Measurements from ENCODE around the gene TSHZ2. TPM values are rescaled to one million over a fixed set of nuclear protein-coding genes. Genes with fewer than 3 reads are reported as not detected.

The TSHZ2 gene
- total RNA-seq, 1 experiment from 2014 or later: 0.07 TPM

DNA sequence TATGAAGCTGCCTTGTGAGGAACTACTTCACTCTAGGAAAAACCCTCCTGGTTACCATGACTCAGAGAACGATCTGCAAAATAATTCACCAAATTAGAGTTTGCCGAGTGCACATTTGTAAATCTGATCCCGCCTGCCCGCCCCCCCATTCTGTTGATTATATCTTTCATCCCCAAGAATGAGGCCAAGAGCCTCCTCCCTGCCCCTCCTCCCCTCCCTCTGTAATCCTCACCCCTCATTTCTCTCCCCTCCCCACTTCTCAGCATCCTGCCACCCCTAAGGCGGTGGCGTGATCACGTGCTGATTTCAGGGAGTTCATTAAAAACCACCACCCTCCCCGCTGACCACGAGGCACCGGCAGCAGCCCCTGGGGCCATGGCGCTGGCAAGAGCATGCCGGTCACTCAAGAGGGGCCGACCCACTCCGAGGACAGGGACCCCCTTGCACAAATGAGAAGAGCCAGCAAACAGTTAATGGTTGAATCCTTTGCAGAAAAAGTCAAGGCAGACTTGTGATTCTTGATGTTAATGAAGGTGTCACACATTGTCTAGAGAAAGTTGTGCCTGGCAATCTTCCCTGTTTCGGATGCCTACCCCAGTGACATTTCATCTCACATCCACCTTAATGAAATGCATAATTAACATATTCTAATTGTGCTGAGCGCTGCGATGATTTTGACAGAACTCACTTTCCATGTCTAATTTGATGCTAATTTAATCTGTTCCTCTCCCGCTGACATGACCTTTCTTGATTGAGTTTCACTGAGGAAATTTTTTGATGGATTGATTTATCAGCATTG, 373.6 kb downstream of the TSHZ2 start:
- no CpG with 5 or more reads among the region's 18 CpGs for WGBS (ENCODE audit: extremely low coverage, insufficient read length, low lambda C conversion rate)
- H3K4me2 ChIP-seq (ENCODE audit: insufficient read depth, insufficient read length, low read length): no peak overlapping the region

More for the DNA sequence above, 373.6 kb downstream of the TSHZ2 start:
- no peak overlapping the region for H3K18ac ChIP-seq (ENCODE audit: insufficient read length, low read depth, low read length)
- H2AK5ac ChIP-seq (ENCODE audit: insufficient read length, low read length): no peak overlapping the region
- peaks cover 6 to 9% of the 10 kb centered on the region in 2 experiments; a peak in 3 of 4 replicates for H3K4me1 Mint-ChIP-seq
- no peaks in the 10 kb centered on the region for H3K9me3 Mint-ChIP-seq
- no peak overlapping the region for H3K9ac ChIP-seq (ENCODE audit: extremely low read depth, insufficient read length, low read length)
- H3K27me3 Mint-ChIP-seq (ENCODE audit: low read depth): no peaks in the 10 kb centered on the region; the same call in 1 of the 2 replicates
- peaks cover 3% of the 10 kb centered on the region; the same call in 1 of the 2 replicates for H3K4me1 ChIP-seq (ENCODE audit: insufficient read depth, low read length)
- H3T11ph ChIP-seq (ENCODE audit: low read length): no peak overlapping the region
- no peak overlapping the region for H4K5ac ChIP-seq (ENCODE audit: insufficient read length, low read depth, low read length)
- no peak overlapping the region for H2BK15ac ChIP-seq (ENCODE audit: low read depth, low read length)
- no peak overlapping the region for H4K8ac ChIP-seq (replicated peaks; ENCODE audit: insufficient read length, low read depth, low read length)
- H3K56ac ChIP-seq (ENCODE audit: insufficient read length, low read depth, low read length): no peak overlapping the region
- no peaks in the 10 kb centered on the region for H3K9me3 ChIP-seq (ENCODE audit: control insufficient read depth, low read depth, low read length)
- no peaks in the 10 kb centered on the region for H3K27me3 ChIP-seq (ENCODE audit: insufficient read depth, low read length)
- no peak overlapping the region for H3K14ac ChIP-seq (ENCODE audit: insufficient read depth, low read length)
- no peak overlapping the region for H2BK20ac ChIP-seq (ENCODE audit: low read depth, low read length, poor library complexity, severe bottlenecking)
- H3K4me3 Mint-ChIP-seq: no peak overlapping the region
- no peak overlapping the region for H2BK120ac ChIP-seq (ENCODE audit: low read depth, low read length, poor library complexity, severe bottlenecking)
- no peaks in the 10 kb centered on the region for H3K23me2 ChIP-seq (ENCODE audit: insufficient read length, low read depth, low read length, poor library complexity, severe bottlenecking)
- no peaks in the 10 kb centered on the region for H3K79me1 ChIP-seq (ENCODE audit: insufficient read depth, low read depth, low read length, poor library complexity, severe bottlenecking)
- no peak overlapping the region for H4K91ac ChIP-seq (ENCODE audit: insufficient read length, low read depth, low read length)
- TF ChIP-seq, protein P1, sequence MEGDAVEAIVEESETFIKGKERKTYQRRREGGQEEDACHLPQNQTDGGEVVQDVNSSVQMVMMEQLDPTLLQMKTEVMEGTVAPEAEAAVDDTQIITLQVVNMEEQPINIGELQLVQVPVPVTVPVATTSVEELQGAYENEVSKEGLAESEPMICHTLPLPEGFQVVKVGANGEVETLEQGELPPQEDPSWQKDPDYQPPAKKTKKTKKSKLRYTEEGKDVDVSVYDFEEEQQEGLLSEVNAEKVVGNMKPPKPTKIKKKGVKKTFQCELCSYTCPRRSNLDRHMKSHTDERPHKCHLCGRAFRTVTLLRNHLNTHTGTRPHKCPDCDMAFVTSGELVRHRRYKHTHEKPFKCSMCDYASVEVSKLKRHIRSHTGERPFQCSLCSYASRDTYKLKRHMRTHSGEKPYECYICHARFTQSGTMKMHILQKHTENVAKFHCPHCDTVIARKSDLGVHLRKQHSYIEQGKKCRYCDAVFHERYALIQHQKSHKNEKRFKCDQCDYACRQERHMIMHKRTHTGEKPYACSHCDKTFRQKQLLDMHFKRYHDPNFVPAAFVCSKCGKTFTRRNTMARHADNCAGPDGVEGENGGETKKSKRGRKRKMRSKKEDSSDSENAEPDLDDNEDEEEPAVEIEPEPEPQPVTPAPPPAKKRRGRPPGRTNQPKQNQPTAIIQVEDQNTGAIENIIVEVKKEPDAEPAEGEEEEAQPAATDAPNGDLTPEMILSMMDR (conservative IDR thresholded peaks at IDR 0.05): no peak
- H3K27ac Mint-ChIP-seq: no peak overlapping the region
- no peak overlapping the region for H3K4ac ChIP-seq (ENCODE audit: low read depth, low read length)
- H3K23ac ChIP-seq (ENCODE audit: insufficient read length, low read depth, low read length): no peak overlapping the region
- H2BK5ac ChIP-seq (ENCODE audit: insufficient read length, low read length): no peak overlapping the region
- no peaks in the 10 kb centered on the region for H3K36me3 Mint-ChIP-seq (ENCODE audit: insufficient read depth in 1 of 3, low read depth in 3 of 3)
- no peaks in the 10 kb centered on the region for H3K79me2 ChIP-seq (ENCODE audit: insufficient read depth, low read length)
- H2AFZ ChIP-seq (ENCODE audit: low read length): no peak overlapping the region
- no peak overlapping the region for H3K27ac ChIP-seq (ENCODE audit: insufficient read length, low read depth, low read length)
- no peaks in the 10 kb centered on the region for H4K20me1 ChIP-seq (ENCODE audit: control insufficient read depth, insufficient read depth, insufficient read length)
- no peak for DNase-seq
- H2BK12ac ChIP-seq (ENCODE audit: insufficient read length, low read depth, low read length): no peak overlapping the region

Data from H9 (cell line).